Large intestine (tissue), 12 donors: ENCODE measurements around the gene RHOV. TPM values are rescaled to one million over a fixed set of nuclear protein-coding genes. Genes with fewer than 3 reads are reported as not detected.

Experiments used
- DNase-seq, 2 donors: peaks; one replicate each; pipeline versions ENCODE4 v3.0.0 to v3.0.0-alpha.2; 2013
- H3K27ac ChIP-seq: one replicate; pipeline ENCODE4 v1.5.1; 2013; ENCODE audit warnings: low read length
- H3K27me3 ChIP-seq: 2 replicates; pipeline ENCODE4 v1.6.1; 2013; ENCODE audit warnings: low read length; ENCODE audit not compliant: control insufficient read depth, insufficient read depth
- H3K36me3 ChIP-seq: 2 replicates; pipeline ENCODE4 v1.6.1; 2013; ENCODE audit warnings: low read length; ENCODE audit not compliant: control insufficient read depth, insufficient read depth
- H3K4me1 ChIP-seq: one replicate; pipeline ENCODE4 v1.6.1; 2013; ENCODE audit warnings: low read length; ENCODE audit not compliant: control insufficient read depth, insufficient read depth
- H3K4me3 ChIP-seq: one replicate; pipeline ENCODE4 v1.5.1; 2013; ENCODE audit warnings: low read length
- H3K9me3 ChIP-seq: one replicate; pipeline ENCODE4 v1.6.1; 2013; ENCODE audit warnings: mild to moderate bottlenecking, low read depth, low read length, moderate library complexity; ENCODE audit not compliant: control insufficient read depth
- WGBS: methylation state at CpG from one replicate; pipeline ENCODE4 v1.1.5; 2013; ENCODE audit warnings: low lambda C conversion rate; ENCODE audit not compliant: insufficient coverage; 5-methylcytosine and 5-hydroxymethylcytosine counted together
- long read RNA-seq, 11 donors: transcript quantifications; one replicate each; lab custom pipeline, GENCODE V29; 2026
- polyA plus RNA-seq: library from polyadenylated mRNA; unstranded; fragments of 120-200 nt; gene quantifications from one replicate; pipeline ENCODE4 v1.2.1, GENCODE V29; 2013

Gene RHOV
- 0.54 TPM for polyA plus RNA-seq
- long read RNA-seq, donor 1, partial matches to known transcripts: 0 of 2 reads
- long read RNA-seq, donor 1, other reads (novel, unspliced or antisense): 0 of 2 reads
- long read RNA-seq, donor 2: 0 reads
- long read RNA-seq, donor 3: 0 reads
- long read RNA-seq, donor 4: 0 reads
- long read RNA-seq, donor 5, partial matches to known transcripts: 0 of 1 reads
- long read RNA-seq, donor 5, other reads (novel, unspliced or antisense): 0 of 1 reads
- long read RNA-seq, donor 6, partial matches to known transcripts: 0 of 1 reads
- long read RNA-seq, donor 6, other reads (novel, unspliced or antisense): 0 of 1 reads
- long read RNA-seq, donor 7: 0 reads
- long read RNA-seq, donor 8, partial matches to known transcripts: 0 of 1 reads
- long read RNA-seq, donor 8, other reads (novel, unspliced or antisense): 0 of 1 reads
- long read RNA-seq, donor 9: 0 reads
- long read RNA-seq, donor 10: 0 reads
- long read RNA-seq, donor 11: 0 reads

- peak; percentile 51 to 74 for DNase-seq
- H3K4me1 ChIP-seq: peaks cover 6% of the 10 kb centered on the region
- 0% methylated on average over 1 of the region's 74 CpGs for WGBS
- H3K9me3 ChIP-seq: no peaks in the 10 kb centered on the region
- H3K4me3 ChIP-seq: peak within 1 kb of the TSS; percentile 35
- no peak within 1 kb of the TSS for H3K27ac ChIP-seq
- H3K27me3 ChIP-seq: peaks cover 11% of the 10 kb centered on the region
- no peaks in the 10 kb centered on the region for H3K36me3 ChIP-seq
Measured at GRCh38 chr15:40873694-40874561, at the start of gene RHOV. Gene RHOV, minus strand, starts transcription at chr15:40874234. Its CDS starts 95 bp downstream, at chr15:40874139.

- no peaks in the 10 kb centered on the region for H3K36me3 ChIP-seq
- H3K27ac ChIP-seq: no peak overlapping the region
- no peak for DNase-seq
- H3K4me1 ChIP-seq: peaks cover 69% of the 10 kb centered on the region
- H3K4me3 ChIP-seq: no peak overlapping the region
- H3K9me3 ChIP-seq: peaks cover 9% of the 10 kb centered on the region
- no CpG with 5 or more reads among the region's 9 CpGs for WGBS
- H3K27me3 ChIP-seq: peaks cover 37% of the 10 kb centered on the region
Measured at GRCh38 chr15:40923551-40923950, 49.5 kb upstream of the RHOV start.

GRCh38 chr15:40922608-40923005, 48.6 kb upstream of the RHOV start:
- peak overlapping the region; percentile 82 for H3K27ac ChIP-seq
- H3K4me1 ChIP-seq: peaks cover 71% of the 10 kb centered on the region
- H3K4me3 ChIP-seq: no peak overlapping the region
- no CpG with 5 or more reads among the region's 10 CpGs for WGBS
- H3K27me3 ChIP-seq: peaks cover 28% of the 10 kb centered on the region
- H3K36me3 ChIP-seq: no peaks in the 10 kb centered on the region
- peak in 1 of 2 donors; percentile 83 for DNase-seq
- peaks cover 6% of the 10 kb centered on the region for H3K9me3 ChIP-seq

- Histone ChIP-seq H3K9me3 (peaks cover 2% of the 10 kb centered on the region), H3K36me3 (no peaks in the 10 kb centered on the region), H3K27me3 (peaks cover 22% of the 10 kb centered on the region), H3K4me1 (peaks cover 67% of the 10 kb centered on the region), H3K4me3 (no peak overlapping the region), H3K27ac (peak overlapping the region; percentile 82)
- no CpG with 5 or more reads among the region's 5 CpGs for WGBS
- peak; percentile 86 to 90 for DNase-seq
Measured at GRCh38 chr15:40921949-40922607, 48.0 kb upstream of the RHOV start.

GRCh38 chr15:40918799-40919392, 44.9 kb upstream of the RHOV start:
- no peaks in the 10 kb centered on the region for H3K9me3 ChIP-seq
- no peak for DNase-seq
- no peaks in the 10 kb centered on the region for H3K36me3 ChIP-seq
- H3K4me1 ChIP-seq: peaks cover 58% of the 10 kb centered on the region
- no CpG with 5 or more reads among the region's 19 CpGs for WGBS
- H3K27ac ChIP-seq: peak overlapping the region; percentile 39
- no peak overlapping the region for H3K4me3 ChIP-seq
- H3K27me3 ChIP-seq: no peaks in the 10 kb centered on the region

GRCh38 chr15:40918146-40918798, 44.2 kb upstream of the RHOV start:
- Histone ChIP-seq H3K9me3 (no peaks in the 10 kb centered on the region), H3K36me3 (no peaks in the 10 kb centered on the region), H3K27me3 (no peaks in the 10 kb centered on the region), H3K4me3 (no peak overlapping the region), H3K27ac (peak overlapping the region; percentile 39), H3K4me1 (peaks cover 57% of the 10 kb centered on the region)
- no CpG with 5 or more reads among the region's 15 CpGs for WGBS
- DNase-seq: no peak

GRCh38 chr15:40917585-40917984, 43.6 kb upstream of the RHOV start:
- no peak for DNase-seq
- no CpG with 5 or more reads among the region's 11 CpGs for WGBS
- Histone ChIP-seq H3K36me3 (no peaks in the 10 kb centered on the region), H3K4me1 (peaks cover 50% of the 10 kb centered on the region), H3K9me3 (no peaks in the 10 kb centered on the region), H3K27ac (peak overlapping the region; percentile 39), H3K4me3 (no peak overlapping the region), H3K27me3 (no peaks in the 10 kb centered on the region)

GRCh38 chr15:40915679-40916078, 41.6 kb upstream of the RHOV start:
- H3K27ac ChIP-seq: no peak overlapping the region
- no peaks in the 10 kb centered on the region for H3K9me3 ChIP-seq

GRCh38 chr15:40915116-40915661, 41.2 kb upstream of the RHOV start:
- no peaks in the 10 kb centered on the region for H3K27me3 ChIP-seq
- peaks cover 32% of the 10 kb centered on the region for H3K4me1 ChIP-seq
- no peaks in the 10 kb centered on the region for H3K36me3 ChIP-seq
- no peak for DNase-seq
- no peak overlapping the region for H3K27ac ChIP-seq
- WGBS: no CpG with 5 or more reads among the region's 12 CpGs
- no peaks in the 10 kb centered on the region for H3K9me3 ChIP-seq
- H3K4me3 ChIP-seq: no peak overlapping the region

More at GRCh38 chr15:40915679-40916078, 41.6 kb upstream of the RHOV start:
- no CpG with 5 or more reads among the region's 6 CpGs for WGBS
- no peak for DNase-seq
- H3K4me3 ChIP-seq: no peak overlapping the region
- H3K36me3 ChIP-seq: no peaks in the 10 kb centered on the region
- peaks cover 31% of the 10 kb centered on the region for H3K4me1 ChIP-seq
- H3K27me3 ChIP-seq: no peaks in the 10 kb centered on the region
